ENCODE results near the gene EBI3.

DNA sequence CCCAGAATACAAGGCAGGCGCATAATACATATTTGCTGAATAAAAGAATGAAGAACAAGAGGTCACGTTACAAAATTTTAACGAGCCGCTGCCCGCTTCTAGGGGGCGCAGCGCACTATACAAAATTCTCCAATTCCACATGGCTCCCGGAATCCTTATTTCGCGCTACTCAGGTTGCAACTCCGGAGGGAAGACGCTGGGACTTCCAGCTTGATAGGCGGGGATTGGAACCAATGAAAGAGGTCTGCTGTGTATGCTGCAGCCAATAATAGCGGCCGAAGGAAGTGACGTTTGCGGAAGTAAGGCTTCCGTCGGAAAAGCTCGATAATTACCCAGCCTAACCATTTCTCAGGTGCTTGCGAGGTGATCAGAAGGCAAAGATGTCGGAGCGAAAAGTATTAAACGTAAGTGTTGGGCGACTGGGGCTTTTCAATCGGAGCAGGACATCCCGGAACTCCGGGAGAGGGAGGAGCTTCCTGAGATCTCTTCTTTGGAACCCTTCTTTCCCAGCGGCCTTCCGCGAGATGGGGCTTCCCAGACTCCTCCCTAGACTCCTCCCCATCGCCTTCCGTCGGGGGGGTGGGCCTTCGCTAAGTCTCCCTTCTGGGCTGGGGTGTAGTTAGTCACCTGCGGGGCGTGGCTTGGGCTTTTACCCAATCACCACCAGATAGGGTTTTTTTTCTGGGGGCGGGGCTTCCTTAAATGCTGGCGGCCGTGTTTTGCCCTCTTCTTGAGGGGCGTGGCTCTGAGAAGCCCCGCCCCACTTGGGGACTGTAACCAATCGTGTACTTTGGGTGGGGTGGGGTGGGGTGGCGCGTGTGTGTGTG lies 17.7 kb downstream of the EBI3 start, which contains the start of gene YJU2:
- TF ChIP-seq, protein P1, sequence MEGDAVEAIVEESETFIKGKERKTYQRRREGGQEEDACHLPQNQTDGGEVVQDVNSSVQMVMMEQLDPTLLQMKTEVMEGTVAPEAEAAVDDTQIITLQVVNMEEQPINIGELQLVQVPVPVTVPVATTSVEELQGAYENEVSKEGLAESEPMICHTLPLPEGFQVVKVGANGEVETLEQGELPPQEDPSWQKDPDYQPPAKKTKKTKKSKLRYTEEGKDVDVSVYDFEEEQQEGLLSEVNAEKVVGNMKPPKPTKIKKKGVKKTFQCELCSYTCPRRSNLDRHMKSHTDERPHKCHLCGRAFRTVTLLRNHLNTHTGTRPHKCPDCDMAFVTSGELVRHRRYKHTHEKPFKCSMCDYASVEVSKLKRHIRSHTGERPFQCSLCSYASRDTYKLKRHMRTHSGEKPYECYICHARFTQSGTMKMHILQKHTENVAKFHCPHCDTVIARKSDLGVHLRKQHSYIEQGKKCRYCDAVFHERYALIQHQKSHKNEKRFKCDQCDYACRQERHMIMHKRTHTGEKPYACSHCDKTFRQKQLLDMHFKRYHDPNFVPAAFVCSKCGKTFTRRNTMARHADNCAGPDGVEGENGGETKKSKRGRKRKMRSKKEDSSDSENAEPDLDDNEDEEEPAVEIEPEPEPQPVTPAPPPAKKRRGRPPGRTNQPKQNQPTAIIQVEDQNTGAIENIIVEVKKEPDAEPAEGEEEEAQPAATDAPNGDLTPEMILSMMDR (IDR thresholded peaks at IDR 0.05): peak in 3 of 4 experiments; percentile 15 to 64 (median 51)
- TF ChIP-seq POLR2A (IDR thresholded peaks at IDR 0.05) (no peak), POLR2AphosphoS5 (IDR thresholded peaks at IDR 0.05) (peak; percentile 94)
